Activated naive CD8-positive, alpha-beta T cell treated with anti-CD3 and anti-CD28 coated beads, Interleukin-2, amount 10 ng/mL, durations not matched to agents 7 days and 5 days (primary cell): ENCODE results near the gene ANKRD42. TPM values are rescaled to one million over a fixed set of nuclear protein-coding genes. Genes with fewer than 3 reads are reported as not detected.

Source experiments
- ATAC-seq: fragments of 150-1000 bp; cut with Tn5 transposase; one replicate; pipeline ENCODE4 v1.10.0; 2021; ENCODE audit warnings: low read depth, moderate library complexity
- POLR2A ChIA-PET: fragments of 350-600 bp; sonication (Branson Sonifier 250); formaldehyde crosslinking; loops from one replicate; lab custom pipeline; 2021; ENCODE audit warnings: antibody characterized with exemption; lab: Charles Lee
- DNase-seq: peaks from one replicate; pipeline ENCODE4 v3.0.0; 2021
- H3K27ac Mint-ChIP-seq: one replicate; pipeline ENCODE4 v1.8.0; 2022; ENCODE audit warnings: mild to moderate bottlenecking, mixed read lengths
- H3K27me3 Mint-ChIP-seq: one replicate; pipeline ENCODE4 v1.8.0; 2022; ENCODE audit warnings: mild to moderate bottlenecking, moderate library complexity, mixed read lengths
- H3K36me3 Mint-ChIP-seq: one replicate; pipeline ENCODE4 v1.8.0; 2021; ENCODE audit warnings: mild to moderate bottlenecking, mixed read lengths
- H3K4me1 Mint-ChIP-seq: one replicate; pipeline ENCODE4 v1.8.0; 2021; ENCODE audit warnings: mixed read lengths
- H3K4me3 Mint-ChIP-seq: one replicate; pipeline ENCODE4 v1.8.0; 2022; ENCODE audit warnings: mild to moderate bottlenecking, moderate library complexity, mixed read lengths
- H3K9me3 Mint-ChIP-seq: one replicate; pipeline ENCODE4 v1.8.0; 2021; ENCODE audit warnings: mixed read lengths
- total RNA-seq, 2 experiments: library from RNA; stranded (reverse); gene quantifications; one replicate each; pipeline ENCODE4 v1.2.3, GENCODE V29; 2021

The ANKRD42 gene
- total RNA-seq, 2 experiments from 2014 or later, result 6.2 to 7.4 TPM

GRCh38 chr11:83158965-83159901, 34.3 kb upstream of the ANKRD42 start:
- peak overlapping the region; percentile 100 for H3K4me3 Mint-ChIP-seq
- H3K27ac Mint-ChIP-seq, result peak overlapping the region; percentile 78
- no peaks in the 10 kb centered on the region for H3K27me3 Mint-ChIP-seq
- H3K9me3 Mint-ChIP-seq, result no peaks in the 10 kb centered on the region
- ATAC-seq (no peak), DNase-seq (no peak)
- peaks cover 41% of the 10 kb centered on the region for H3K36me3 Mint-ChIP-seq
- peaks cover 43% of the 10 kb centered on the region for H3K4me1 Mint-ChIP-seq
- POLR2A ChIA-PET, result interaction anchor here (0.6 to 5.4 kb wide), 11 partner anchors 9 to 260 kb away, joined by 3 to 82 read pairs (median 4); partner anchors contain the start of genes DDIAS and RAB30

- no peaks in the 10 kb centered on the region for H3K27me3 Mint-ChIP-seq
- DNase-seq, result no peak
- POLR2A ChIA-PET, result interaction anchor here (0.7 to 5.4 kb wide), 11 partner anchors 8 to 261 kb away, joined by 3 to 82 read pairs (median 7); partner anchors contain the start of genes CCDC90B, DDIAS and RAB30
- no peaks in the 10 kb centered on the region for H3K9me3 Mint-ChIP-seq
- peaks cover 47% of the 10 kb centered on the region for H3K36me3 Mint-ChIP-seq
- H3K27ac Mint-ChIP-seq, result peak overlapping the region; percentile 78
- H3K4me3 Mint-ChIP-seq, result peak overlapping the region; percentile 100
- peaks cover 40% of the 10 kb centered on the region for H3K4me1 Mint-ChIP-seq
- ATAC-seq, result no peak
Measured at GRCh38 chr11:83159902-83160865, 33.3 kb upstream of the ANKRD42 start.

- Mint-ChIP-seq H3K9me3 (no peaks in the 10 kb centered on the region), H3K27me3 (no peaks in the 10 kb centered on the region), H3K36me3 (peaks cover 59% of the 10 kb centered on the region), H3K4me1 (peaks cover 45% of the 10 kb centered on the region), H3K27ac (peak overlapping the region; percentile 69), H3K4me3 (peak overlapping the region; percentile 100)
- POLR2A ChIA-PET, result interaction anchor here (1.3 kb wide), 1 partner anchor 261 kb away, joined by 4 read pairs; the partner anchor contains the start of gene PRCP
- ATAC-seq (no peak), DNase-seq (no peak)
Measured at GRCh38 chr11:83161610-83162199, 31.8 kb upstream of the ANKRD42 start.

GRCh38 chr11:83162377-83162776, 31.1 kb upstream of the ANKRD42 start:
- Mint-ChIP-seq H3K9me3 (no peaks in the 10 kb centered on the region), H3K4me1 (peaks cover 47% of the 10 kb centered on the region), H3K27ac (peak overlapping the region; percentile 69), H3K4me3 (peak overlapping the region; percentile 100), H3K36me3 (peaks cover 57% of the 10 kb centered on the region), H3K27me3 (no peaks in the 10 kb centered on the region)
- ATAC-seq, result peak; percentile 47
- DNase-seq, result no peak
- POLR2A ChIA-PET, result interaction anchor here (1.3 kb wide), 1 partner anchor 262 kb away, joined by 4 read pairs; the partner anchor contains the start of gene PRCP

GRCh38 chr11:83166193-83166866, 27.2 kb upstream of the ANKRD42 start:
- Mint-ChIP-seq H3K9me3 (no peaks in the 10 kb centered on the region), H3K36me3 (peaks cover 60% of the 10 kb centered on the region), H3K27me3 (no peaks in the 10 kb centered on the region), H3K27ac (no peak overlapping the region), H3K4me3 (no peak overlapping the region), H3K4me1 (peaks cover 59% of the 10 kb centered on the region)
- DNase-seq (no peak), ATAC-seq (no peak)
- POLR2A ChIA-PET, result no interaction called here

GRCh38 chr11:83168756-83169155, 24.8 kb upstream of the ANKRD42 start:
- no peak overlapping the region for H3K27ac Mint-ChIP-seq
- no peak for DNase-seq
- POLR2A ChIA-PET, result interaction anchor here (1.3 to 2.3 kb wide), 2 partner anchors 10 to 12 kb away, joined by 3 to 7 read pairs; partner anchors contain the start of gene PCF11
- peaks cover 61% of the 10 kb centered on the region for H3K36me3 Mint-ChIP-seq
- H3K27me3 Mint-ChIP-seq, result no peaks in the 10 kb centered on the region
- H3K4me3 Mint-ChIP-seq, result no peak overlapping the region
- ATAC-seq, result no peak
- no peaks in the 10 kb centered on the region for H3K9me3 Mint-ChIP-seq
- peaks cover 59% of the 10 kb centered on the region for H3K4me1 Mint-ChIP-seq

GRCh38 chr11:83170865-83171264, 22.6 kb upstream of the ANKRD42 start:
- no peaks in the 10 kb centered on the region for H3K9me3 Mint-ChIP-seq
- H3K4me1 Mint-ChIP-seq, result peaks cover 55% of the 10 kb centered on the region
- no peak overlapping the region for H3K27ac Mint-ChIP-seq
- peaks cover 54% of the 10 kb centered on the region for H3K36me3 Mint-ChIP-seq
- peak overlapping the region; percentile 58 for H3K4me3 Mint-ChIP-seq
- POLR2A ChIA-PET, result interaction anchor here (0.6 kb wide), 1 partner anchor 14 kb away, joined by 3 read pairs; the partner anchor contains the start of gene PCF11
- DNase-seq (no peak), ATAC-seq (no peak)
- H3K27me3 Mint-ChIP-seq, result no peaks in the 10 kb centered on the region

GRCh38 chr11:83172551-83172950, 21.0 kb upstream of the ANKRD42 start:
- no peak for DNase-seq
- Mint-ChIP-seq H3K4me1 (peaks cover 52% of the 10 kb centered on the region), H3K9me3 (no peaks in the 10 kb centered on the region), H3K27me3 (no peaks in the 10 kb centered on the region), H3K36me3 (peaks cover 55% of the 10 kb centered on the region), H3K4me3 (peak overlapping the region; percentile 30), H3K27ac (no peak overlapping the region)
- ATAC-seq, result no peak
- POLR2A ChIA-PET, result interaction anchor here (0.7 kb wide), 1 partner anchor 15 kb away, joined by 4 read pairs; the partner anchor contains the start of gene PCF11

- H3K4me3 Mint-ChIP-seq, result no peak overlapping the region
- no peaks in the 10 kb centered on the region for H3K9me3 Mint-ChIP-seq
- peaks cover 41% of the 10 kb centered on the region for H3K4me1 Mint-ChIP-seq
- POLR2A ChIA-PET, result interaction anchor here (0.6 to 1.4 kb wide), 3 partner anchors 17 to 102 kb away, joined by 3 to 5 read pairs (median 4); partner anchors contain the start of genes PCF11 and RAB30
- no peaks in the 10 kb centered on the region for H3K27me3 Mint-ChIP-seq
- H3K27ac Mint-ChIP-seq, result no peak overlapping the region
- ATAC-seq (peak; percentile 32), DNase-seq (no peak)
- peaks cover 51% of the 10 kb centered on the region for H3K36me3 Mint-ChIP-seq
Measured at GRCh38 chr11:83174008-83174407, 19.5 kb upstream of the ANKRD42 start.

GRCh38 chr11:83175815-83176214, 17.7 kb upstream of the ANKRD42 start:
- Mint-ChIP-seq H3K36me3 (peaks cover 49% of the 10 kb centered on the region), H3K9me3 (no peaks in the 10 kb centered on the region), H3K4me3 (no peak overlapping the region), H3K27ac (no peak overlapping the region), H3K27me3 (no peaks in the 10 kb centered on the region), H3K4me1 (peaks cover 33% of the 10 kb centered on the region)
- DNase-seq (no peak), ATAC-seq (no peak)
- POLR2A ChIA-PET, result interaction anchor here (0.8 kb wide), 1 partner anchor 101 kb away, joined by 4 read pairs; no protein-coding TSS in a partner anchor

- ATAC-seq (no peak), DNase-seq (no peak)
- Mint-ChIP-seq H3K36me3 (peaks cover 44% of the 10 kb centered on the region), H3K4me1 (peaks cover 16% of the 10 kb centered on the region), H3K9me3 (no peaks in the 10 kb centered on the region), H3K27ac (no peak overlapping the region), H3K27me3 (no peaks in the 10 kb centered on the region), H3K4me3 (no peak overlapping the region)
- POLR2A ChIA-PET, result interaction anchor here (0.6 to 0.9 kb wide), 3 partner anchors 22 to 26 kb away, joined by 3 read pairs; partner anchors contain the start of gene PCF11
Measured at GRCh38 chr11:83181815-83182214, 11.7 kb upstream of the ANKRD42 start.

GRCh38 chr11:83185767-83186166, 7.7 kb upstream of the ANKRD42 start:
- Mint-ChIP-seq H3K27ac (no peak overlapping the region), H3K9me3 (no peaks in the 10 kb centered on the region), H3K4me1 (peaks cover 9% of the 10 kb centered on the region), H3K36me3 (peaks cover 31% of the 10 kb centered on the region), H3K27me3 (no peaks in the 10 kb centered on the region), H3K4me3 (no peak overlapping the region)
- DNase-seq (no peak), ATAC-seq (no peak)
- POLR2A ChIA-PET, result interaction anchor here (0.6 kb wide), 1 partner anchor 115 kb away, joined by 3 read pairs; no protein-coding TSS in a partner anchor
